HL-60/S4 treated with retinoic acid at 250 ng/mL for 4 days and 3 days (cell line): ENCODE measurements around the gene ZNF84.

Experiments used
- in situ Hi-C: fragments of 300-500 bp; cut with MboI; formaldehyde crosslinking; loops from 2 replicates; pipeline ENCODE4 v1.7.0; 2022; ENCODE audit warnings: low sequenced_read_pairs

ZNF84 gene

GRCh38 chr12:133037207-133038005 lies at the start of gene ZNF84:
ZNF84 (plus strand) TSS chr12:133037509; CDS start chr12:133041468, 3,959 bp downstream.
- in situ Hi-C loops: no loop called here

- in situ Hi-C loops: no loop called here
These were observed 38.6 kb upstream of the ZNF84 start for GRCh38 chr12:132998741-132999140.

DNA sequence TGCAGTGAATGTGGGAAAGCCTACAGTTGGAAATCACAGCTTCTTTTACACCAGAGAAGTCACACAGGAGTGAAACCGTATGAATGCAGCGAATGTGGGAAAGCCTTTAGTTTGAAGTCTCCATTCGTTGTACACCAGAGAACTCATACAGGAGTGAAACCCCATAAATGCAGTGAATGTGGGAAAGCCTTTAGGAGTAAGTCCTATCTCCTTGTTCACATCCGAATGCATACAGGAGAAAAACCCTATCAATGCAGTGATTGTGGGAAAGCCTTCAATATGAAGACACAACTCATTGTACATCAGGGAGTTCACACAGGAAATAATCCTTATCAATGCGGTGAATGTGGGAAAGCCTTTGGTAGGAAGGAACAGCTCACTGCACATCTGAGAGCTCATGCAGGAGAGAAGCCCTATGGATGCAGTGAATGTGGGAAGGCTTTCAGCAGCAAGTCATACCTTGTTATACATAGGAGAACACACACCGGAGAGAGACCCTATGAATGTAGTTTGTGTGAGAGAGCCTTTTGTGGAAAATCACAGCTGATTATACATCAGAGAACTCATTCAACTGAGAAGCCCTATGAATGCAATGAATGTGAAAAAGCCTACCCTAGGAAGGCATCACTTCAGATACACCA lies 26.5 kb upstream of the ZNF84 start:
- in situ Hi-C loops: no loop called here

DNA sequence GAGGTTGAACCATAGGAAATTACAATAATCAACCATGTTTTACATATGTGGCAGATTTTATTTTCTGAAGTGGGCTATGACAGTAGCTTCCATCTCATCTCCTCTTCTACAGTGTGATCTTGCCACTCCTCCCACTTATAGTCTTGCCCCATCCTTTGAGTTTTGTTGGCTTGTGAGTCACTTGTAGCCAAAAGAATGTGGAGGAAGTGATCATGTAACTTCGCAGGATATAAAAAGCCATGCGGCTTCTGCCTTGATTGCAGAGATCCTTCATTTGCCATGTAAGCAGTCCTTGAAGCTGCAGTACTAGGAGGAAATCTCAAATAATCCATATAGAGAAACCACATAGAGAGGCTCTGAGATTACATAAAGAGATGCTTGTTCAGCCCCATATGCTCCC lies 13.7 kb upstream of the ZNF84 start:
- in situ Hi-C loops: no loop called here

DNA sequence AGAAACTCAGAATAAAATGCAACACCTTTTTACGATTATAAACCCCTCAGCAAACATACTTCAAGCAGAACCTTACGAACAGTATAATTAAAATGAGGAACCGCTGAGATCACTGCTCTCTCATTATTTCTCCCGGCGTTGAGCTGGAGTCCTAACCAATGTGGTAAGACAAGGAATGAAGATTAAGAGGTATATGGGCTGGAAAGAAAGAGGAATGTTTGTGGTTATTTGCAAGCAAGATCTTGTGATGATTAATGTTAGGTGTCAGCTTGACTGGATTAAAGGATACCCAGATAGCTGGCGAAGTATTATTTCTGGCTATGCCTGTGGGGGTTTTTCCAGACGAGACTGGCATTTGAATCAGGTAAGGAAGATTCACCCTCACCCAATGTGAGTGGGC lies 10.3 kb upstream of the ZNF84 start:
- in situ Hi-C loops: no loop called here

DNA sequence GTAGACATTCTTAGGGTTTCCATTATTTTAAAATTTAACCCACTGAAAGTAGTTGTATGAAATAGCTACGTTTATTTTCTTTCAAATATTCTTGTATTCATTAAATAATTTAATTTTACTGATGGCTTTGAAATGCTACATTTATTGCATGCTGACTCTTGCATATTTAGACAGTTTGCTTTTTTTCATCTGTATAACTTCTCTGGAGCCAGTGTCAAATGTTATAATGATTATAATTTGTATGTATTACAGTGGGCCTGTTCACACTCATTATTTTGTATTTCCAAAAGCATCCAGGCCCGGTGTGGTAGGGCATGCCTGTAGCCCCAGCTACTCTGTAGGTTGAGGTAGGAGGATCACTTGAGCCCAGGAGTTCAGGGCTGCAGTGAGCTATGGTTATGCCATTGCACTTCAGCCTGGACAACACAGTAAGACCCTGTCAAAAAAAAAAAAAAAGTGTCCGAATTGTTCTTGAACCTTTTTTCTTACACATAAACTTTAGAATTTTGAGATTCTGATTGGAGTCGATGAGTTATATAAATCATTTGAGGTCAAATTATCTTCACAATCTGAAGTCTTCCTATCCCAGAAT lies 905 bp downstream of the ZNF84 start:
- in situ Hi-C loops: no loop called here

DNA sequence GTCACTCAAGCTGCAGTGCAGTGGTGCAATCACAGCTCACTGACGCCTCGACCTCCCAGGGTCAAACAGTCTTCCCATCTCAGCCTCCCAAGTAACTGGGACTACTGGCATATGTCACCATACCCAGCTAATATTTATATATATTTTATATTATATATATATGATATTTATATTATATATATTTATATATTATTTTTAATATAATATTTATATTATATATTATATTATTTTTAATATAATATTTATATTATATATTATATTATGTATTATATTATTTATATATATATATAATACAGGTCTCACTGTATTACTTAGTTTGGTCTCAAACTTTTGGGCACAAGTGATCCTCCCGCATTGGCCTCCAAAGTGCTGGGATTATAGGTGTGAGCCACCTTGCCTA lies 9.4 kb downstream of the ZNF84 start:
- in situ Hi-C loops: no loop called here

DNA sequence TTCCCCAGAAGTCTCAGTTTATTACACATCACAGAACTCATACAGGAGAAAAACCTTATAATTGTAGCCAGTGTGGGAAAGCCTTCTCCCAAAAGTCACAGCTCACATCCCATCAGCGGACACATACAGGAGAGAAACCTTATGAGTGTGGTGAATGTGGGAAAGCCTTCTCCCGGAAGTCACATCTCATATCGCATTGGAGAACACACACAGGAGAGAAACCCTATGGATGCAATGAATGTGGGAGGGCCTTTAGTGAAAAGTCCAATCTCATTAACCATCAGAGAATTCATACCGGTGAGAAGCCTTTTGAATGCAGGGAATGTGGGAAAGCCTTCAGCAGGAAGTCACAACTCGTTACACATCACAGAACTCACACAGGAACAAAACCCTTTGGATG lies 20.1 kb downstream of the ZNF84 start:
- in situ Hi-C loops: no loop called here

DNA sequence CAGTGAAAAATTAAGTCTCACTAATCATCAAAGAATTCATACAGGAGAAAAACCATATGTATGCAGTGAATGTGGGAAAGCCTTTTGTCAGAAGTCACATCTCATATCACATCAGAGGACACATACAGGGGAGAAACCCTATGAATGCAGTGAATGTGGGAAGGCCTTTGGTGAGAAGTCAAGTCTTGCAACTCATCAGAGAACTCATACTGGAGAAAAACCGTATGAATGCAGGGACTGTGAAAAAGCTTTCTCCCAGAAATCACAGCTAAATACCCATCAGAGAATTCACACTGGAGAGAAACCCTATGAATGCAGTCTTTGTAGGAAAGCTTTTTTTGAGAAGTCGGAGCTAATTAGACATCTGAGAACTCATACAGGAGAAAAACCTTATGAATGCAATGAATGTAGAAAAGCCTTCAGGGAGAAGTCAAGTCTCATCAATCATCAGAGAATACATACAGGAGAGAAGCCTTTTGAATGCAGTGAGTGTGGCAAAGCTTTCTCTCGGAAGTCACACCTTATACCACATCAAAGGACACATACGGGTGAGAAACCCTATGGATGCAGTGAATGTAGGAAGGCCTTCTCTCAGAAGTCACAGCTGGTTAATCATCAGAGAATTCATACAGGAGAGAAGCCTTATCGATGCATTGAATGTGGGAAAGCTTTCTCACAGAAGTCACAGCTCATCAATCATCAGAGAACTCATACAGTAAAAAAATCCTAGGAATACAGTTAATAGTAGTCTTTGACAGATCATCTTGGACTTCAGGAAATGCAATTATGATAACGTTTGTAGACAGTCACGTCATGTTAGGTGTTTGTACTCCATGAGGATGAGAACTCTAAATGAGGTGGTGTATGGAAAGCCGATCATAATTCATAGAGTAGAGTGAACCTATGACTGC lies 21.1 kb downstream of the ZNF84 start:
- in situ Hi-C loops: no loop called here

GRCh38 chr12:133061954-133062353 lies 24.6 kb downstream of the ZNF84 start:
- in situ Hi-C loops: no loop called here

DNA sequence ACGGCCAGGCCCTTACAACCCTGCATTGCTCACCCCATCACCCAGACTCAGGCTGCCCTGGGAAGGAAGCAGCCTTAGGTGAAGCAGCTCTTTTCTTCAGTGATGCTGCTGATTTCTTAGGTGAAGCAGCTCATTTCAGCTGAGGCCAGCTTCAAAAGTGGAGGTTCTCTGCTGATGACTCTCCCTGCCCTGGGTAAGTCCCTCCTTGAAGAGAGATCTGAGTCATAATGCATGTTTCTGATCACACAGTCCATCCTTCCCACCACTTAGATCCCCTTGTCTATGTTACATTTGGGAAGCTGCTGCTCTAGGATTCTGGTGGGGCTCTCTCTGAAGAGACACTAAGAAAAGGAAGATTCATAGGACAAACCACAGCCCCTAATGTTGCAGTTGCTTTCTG lies 26.2 kb downstream of the ZNF84 start:
- in situ Hi-C loops: no loop called here

DNA sequence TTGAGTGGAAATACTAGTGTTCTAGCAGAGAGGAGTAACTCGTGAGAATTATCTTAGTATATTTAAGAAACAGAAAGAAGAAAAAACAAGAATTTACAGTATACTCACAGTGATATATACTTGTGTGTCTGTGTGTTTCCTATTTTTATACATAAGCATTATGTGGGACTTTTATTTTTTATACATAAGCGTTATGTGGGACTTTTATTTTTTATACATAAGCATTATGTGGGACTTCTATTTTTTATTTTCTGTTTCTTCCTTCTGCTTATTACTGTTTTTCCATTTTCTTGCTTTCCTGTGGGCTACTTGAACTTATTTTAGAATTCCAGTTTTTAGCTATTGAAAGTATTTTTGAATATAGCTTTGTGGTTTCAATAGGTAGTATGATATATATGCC lies 36.5 kb downstream of the ZNF84 start:
- in situ Hi-C loops: no loop called here

GRCh38 chr12:133080026-133080367 lies 42.7 kb downstream of the ZNF84 start:
- in situ Hi-C loops: no loop called here

GRCh38 chr12:133080368-133081158 lies 43.3 kb downstream of the ZNF84 start, which contains the start of gene ZNF140:
ZNF140 (plus strand) TSS chr12:133080923; CDS start chr12:133081321, 398 bp downstream.
- in situ Hi-C loops: no loop called here

GRCh38 chr12:133081159-133081780 lies 44.0 kb downstream of the ZNF84 start:
- in situ Hi-C loops: no loop called here

DNA sequence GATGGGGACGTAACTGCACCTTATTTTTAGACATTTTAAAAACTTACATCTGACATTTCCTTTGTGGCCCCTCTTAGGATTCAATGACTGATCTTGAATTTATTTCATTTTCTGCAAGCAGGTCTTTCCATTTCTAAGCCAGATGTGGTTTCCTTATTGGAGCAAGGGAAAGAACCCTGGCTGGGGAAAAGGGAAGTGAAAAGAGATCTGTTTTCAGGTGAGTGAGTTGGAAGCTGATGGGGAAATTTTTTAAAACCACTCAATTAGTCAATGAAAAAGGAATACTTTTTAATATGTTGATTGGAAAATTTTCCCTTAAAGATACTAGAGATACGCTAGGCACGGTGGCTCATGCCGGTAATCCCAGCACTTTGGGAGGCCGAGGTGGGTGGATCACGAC lies 46.0 kb downstream of the ZNF84 start:
- in situ Hi-C loops: no loop called here

GRCh38 chr12:133105620-133106019 lies 68.3 kb downstream of the ZNF84 start:
- in situ Hi-C loops: no loop called here

DNA sequence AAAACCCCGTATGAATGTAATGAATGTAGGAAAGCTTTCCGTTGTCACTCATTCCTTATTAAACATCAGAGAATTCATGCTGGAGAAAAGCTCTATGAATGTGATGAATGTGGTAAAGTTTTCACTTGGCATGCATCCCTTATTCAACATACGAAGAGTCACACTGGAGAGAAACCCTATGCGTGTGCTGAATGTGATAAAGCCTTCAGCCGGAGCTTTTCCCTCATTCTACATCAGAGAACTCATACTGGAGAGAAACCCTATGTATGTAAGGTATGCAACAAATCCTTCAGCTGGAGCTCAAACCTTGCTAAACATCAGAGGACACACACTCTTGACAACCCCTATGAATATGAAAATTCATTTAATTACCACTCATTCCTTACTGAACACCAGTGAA lies 68.9 kb downstream of the ZNF84 start:
- in situ Hi-C loops: no loop called here

- in situ Hi-C loops: no loop called here
These were observed 69.8 kb downstream of the ZNF84 start for GRCh38 chr12:133107121-133107520.

- in situ Hi-C loops: no loop called here
These were observed 70.8 kb downstream of the ZNF84 start for GRCh38 chr12:133108150-133108549.
